CD4-positive, CD25-positive, alpha-beta regulatory T cell (primary cell): ENCODE measurements around the gene IL21R. TPM values are rescaled to one million over a fixed set of nuclear protein-coding genes. Genes with fewer than 3 reads are reported as not detected.

Source experiments
- ATAC-seq, 2 donors: fragments of 150-1000 bp; cut with Tn5 transposase; one replicate each; pipeline ENCODE4 v1.10.0; 2021; ENCODE audit warnings: low read depth in 2 of 2, moderate number of reproducible peaks in 2 of 2, moderate library complexity in 1 of 2
- DNase-seq, 3 donors: peaks; one replicate each; pipeline versions ENCODE4 v3.0.0 to v3.0.0-alpha.2; 2012 to 2022; ENCODE audit warnings: mixed read lengths in 1 of 3
- H3K27ac ChIP-seq: one replicate; pipeline ENCODE4 v1.7.0; 2013; ENCODE audit warnings: mild to moderate bottlenecking, low read length; ENCODE audit not compliant: insufficient read depth, poor library complexity, severe bottlenecking
- H3K27me3 ChIP-seq: one replicate; pipeline ENCODE4 v1.7.0; 2013; ENCODE audit warnings: low read length; ENCODE audit not compliant: control insufficient read depth, insufficient read depth
- H3K36me3 ChIP-seq: one replicate; pipeline ENCODE4 v1.7.0; 2013; ENCODE audit warnings: mild to moderate bottlenecking, low read length, moderate library complexity; ENCODE audit not compliant: control insufficient read depth, insufficient read depth
- H3K4me1 ChIP-seq: 2 replicates; pipeline ENCODE4 v1.7.0; 2013; ENCODE audit warnings: mild to moderate bottlenecking, low read length; ENCODE audit not compliant: insufficient read depth, control insufficient read depth, poor library complexity, severe bottlenecking
- H3K4me3 ChIP-seq: one replicate; pipeline ENCODE4 v1.7.0; 2013; ENCODE audit warnings: low read depth, mild to moderate bottlenecking, low read length, moderate library complexity
- H3K9me3 ChIP-seq, 2 experiments: 1 replicate in 1 of 2; 2 replicates in 1 of 2; pipeline ENCODE4 v1.7.0; 2013; ENCODE audit warnings: low read length in 2 of 2, mild to moderate bottlenecking in 1 of 2, moderate library complexity in 1 of 2; ENCODE audit not compliant: control insufficient read depth in 2 of 2
- H3K27ac Mint-ChIP-seq, 3 donors: one replicate each; pipeline ENCODE4 v1.8.0; 2020 to 2022; ENCODE audit warnings: mild to moderate bottlenecking in 3 of 3, mixed read lengths in 3 of 3, moderate library complexity in 2 of 3
- H3K27me3 Mint-ChIP-seq: one replicate; pipeline ENCODE4 v1.8.0; 2022; ENCODE audit warnings: mild to moderate bottlenecking, mixed read lengths
- H3K36me3 Mint-ChIP-seq: one replicate; pipeline ENCODE4 v1.8.0; 2020; ENCODE audit warnings: mixed read lengths
- H3K4me1 Mint-ChIP-seq, 4 donors: one replicate each; pipeline ENCODE4 v1.8.0; 2020 to 2022; ENCODE audit warnings: mixed read lengths in 4 of 4, mild to moderate bottlenecking in 1 of 4
- H3K4me3 Mint-ChIP-seq, 4 donors: one replicate each; pipeline ENCODE4 v1.8.0; 2020 to 2022; ENCODE audit warnings: mild to moderate bottlenecking in 4 of 4, mixed read lengths in 4 of 4, moderate library complexity in 3 of 4
- H3K9me3 Mint-ChIP-seq, 7 donors: one replicate each; pipeline ENCODE4 v1.8.0; 2020 to 2022; ENCODE audit warnings: mixed read lengths in 7 of 7, mild to moderate bottlenecking in 3 of 7, moderate library complexity in 2 of 7
- polyA plus RNA-seq, 4 donors: library from polyadenylated mRNA; unstranded; fragments of 300-500 nt; fragmentation: Illumina TruSeq; gene quantifications; one replicate each; pipeline ENCODE4 v1.2.3, GENCODE V29; 2021
- total RNA-seq: library from RNA; stranded (reverse); gene quantifications from one replicate; pipeline ENCODE4 v1.2.3, GENCODE V29; 2022

IL21R gene
- total and polyA plus RNA-seq, 5 donors from 2014 or later = 34.3 to 63.1 (median 38.6) TPM

GRCh38 chr16:27384425-27384824 lies 17.5 kb upstream of the IL21R start:
- Mint-ChIP-seq H3K27me3 (no peaks in the 10 kb centered on the region), H3K9me3 (peaks cover 0 to 7% (median 2%) of the 10 kb centered on the region in 7 donors), H3K4me3 (no peak overlapping the region), H3K27ac (peak overlapping the region in 1 of 3 donors; percentile 89), H3K4me1 (peaks cover 8 to 27% (median 16%) of the 10 kb centered on the region in 4 donors), H3K36me3 (peaks cover 4% of the 10 kb centered on the region)
- Histone ChIP-seq H3K4me1 (no peaks in the 10 kb centered on the region), H3K9me3 (peaks cover 0 to 2% of the 10 kb centered on the region in 2 experiments), H3K36me3 (no peaks in the 10 kb centered on the region), H3K4me3 (no peak overlapping the region), H3K27ac (no peak overlapping the region), H3K27me3 (no peaks in the 10 kb centered on the region)
- no peak for DNase-seq
- ATAC-seq = no peak

GRCh38 chr16:27385398-27385797 lies 16.6 kb upstream of the IL21R start:
- no peak for ATAC-seq
- H3K4me3 Mint-ChIP-seq = no peak overlapping the region
- DNase-seq = no peak
- H3K4me1 ChIP-seq = no peaks in the 10 kb centered on the region
- no peak overlapping the region for H3K27ac ChIP-seq
- no peaks in the 10 kb centered on the region for H3K27me3 Mint-ChIP-seq
- H3K4me3 ChIP-seq = no peak overlapping the region
- peaks cover 0 to 2% of the 10 kb centered on the region in 2 experiments for H3K9me3 ChIP-seq
- no peaks in the 10 kb centered on the region for H3K36me3 ChIP-seq
- no peaks in the 10 kb centered on the region for H3K27me3 ChIP-seq
- H3K36me3 Mint-ChIP-seq = peaks cover 4% of the 10 kb centered on the region
- peaks cover 0 to 9% (median 5%) of the 10 kb centered on the region in 7 donors for H3K9me3 Mint-ChIP-seq
- no peak overlapping the region for H3K27ac Mint-ChIP-seq
- peaks cover 8 to 26% (median 14%) of the 10 kb centered on the region in 4 donors for H3K4me1 Mint-ChIP-seq

- DNase-seq = no peak
- Mint-ChIP-seq H3K27me3 (no peaks in the 10 kb centered on the region), H3K4me1 (peaks cover 4 to 26% (median 11%) of the 10 kb centered on the region in 4 donors), H3K4me3 (no peak overlapping the region), H3K36me3 (peaks cover 4% of the 10 kb centered on the region), H3K9me3 (peaks cover 0 to 9% (median 7%) of the 10 kb centered on the region in 7 donors), H3K27ac (peak overlapping the region in 1 of 3 donors; percentile 52)
- Histone ChIP-seq H3K27me3 (no peaks in the 10 kb centered on the region), H3K27ac (no peak overlapping the region), H3K9me3 (peaks cover 0 to 2% of the 10 kb centered on the region in 2 experiments), H3K36me3 (no peaks in the 10 kb centered on the region), H3K4me3 (no peak overlapping the region), H3K4me1 (no peaks in the 10 kb centered on the region)
- ATAC-seq = no peak
Measured at GRCh38 chr16:27386674-27387073, 15.3 kb upstream of the IL21R start.

- H3K4me1 Mint-ChIP-seq = peaks cover 6 to 16% (median 10%) of the 10 kb centered on the region in 4 donors
Measured at GRCh38 chr16:27387724-27388123, 14.2 kb upstream of the IL21R start.

GRCh38 chr16:27389272-27389961 lies 12.6 kb upstream of the IL21R start:
- peaks cover 5% of the 10 kb centered on the region for H3K36me3 Mint-ChIP-seq
- no peak for DNase-seq
- H3K27me3 ChIP-seq = no peaks in the 10 kb centered on the region
- H3K4me1 Mint-ChIP-seq = peaks cover 10 to 20% (median 11%) of the 10 kb centered on the region in 4 donors
- H3K9me3 ChIP-seq = peaks cover 4 to 7% of the 10 kb centered on the region in 2 experiments
- no peaks in the 10 kb centered on the region for H3K27me3 Mint-ChIP-seq
- H3K9me3 Mint-ChIP-seq = peaks cover under 1 to 14% (median 6%) of the 10 kb centered on the region in 7 donors
- no peaks in the 10 kb centered on the region for H3K36me3 ChIP-seq
- no peaks in the 10 kb centered on the region for H3K4me1 ChIP-seq
- no peak for ATAC-seq
- H3K27ac Mint-ChIP-seq = peak overlapping the region in 1 of 3 donors; percentile 22
- H3K4me3 Mint-ChIP-seq = no peak overlapping the region
- H3K27ac ChIP-seq = no peak overlapping the region
- no peak overlapping the region for H3K4me3 ChIP-seq

More at GRCh38 chr16:27387724-27388123, 14.2 kb upstream of the IL21R start:
- H3K36me3 ChIP-seq = no peaks in the 10 kb centered on the region
- Mint-ChIP-seq H3K4me3 (no peak overlapping the region), H3K36me3 (peaks cover 4% of the 10 kb centered on the region), H3K27ac (no peak overlapping the region), H3K9me3 (peaks cover 0 to 13% (median 8%) of the 10 kb centered on the region in 7 donors), H3K27me3 (no peaks in the 10 kb centered on the region)
- no peaks in the 10 kb centered on the region for H3K27me3 ChIP-seq
- H3K27ac ChIP-seq = no peak overlapping the region
- DNase-seq (no peak), ATAC-seq (peak in 1 of 2 donors; percentile 40)
- H3K9me3 ChIP-seq = peaks cover 2 to 8% of the 10 kb centered on the region in 2 experiments
- H3K4me3 ChIP-seq = no peak overlapping the region
- no peaks in the 10 kb centered on the region for H3K4me1 ChIP-seq

- ATAC-seq (no peak), DNase-seq (no peak)
- Mint-ChIP-seq H3K27me3 (no peaks in the 10 kb centered on the region), H3K9me3 (peaks cover 1 to 14% (median 10%) of the 10 kb centered on the region in 7 donors), H3K4me3 (no peak overlapping the region), H3K36me3 (peaks cover 7% of the 10 kb centered on the region), H3K27ac (no peak overlapping the region), H3K4me1 (peaks cover 13 to 25% (median 15%) of the 10 kb centered on the region in 4 donors)
- Histone ChIP-seq H3K4me3 (no peak overlapping the region), H3K36me3 (no peaks in the 10 kb centered on the region), H3K4me1 (no peaks in the 10 kb centered on the region), H3K9me3 (peaks cover 4 to 7% of the 10 kb centered on the region in 2 experiments), H3K27me3 (no peaks in the 10 kb centered on the region), H3K27ac (no peak overlapping the region)
Measured at GRCh38 chr16:27390151-27390550, 11.8 kb upstream of the IL21R start.

- Mint-ChIP-seq H3K27ac (no peak overlapping the region), H3K9me3 (peaks cover 1 to 15% (median 10%) of the 10 kb centered on the region in 7 donors), H3K36me3 (peaks cover 7% of the 10 kb centered on the region), H3K4me1 (peaks cover 13 to 25% (median 18%) of the 10 kb centered on the region in 4 donors), H3K4me3 (no peak overlapping the region), H3K27me3 (no peaks in the 10 kb centered on the region)
- Histone ChIP-seq H3K9me3 (peaks cover 4 to 7% of the 10 kb centered on the region in 2 experiments), H3K27ac (no peak overlapping the region), H3K4me1 (peaks cover 5% of the 10 kb centered on the region), H3K27me3 (no peaks in the 10 kb centered on the region), H3K4me3 (no peak overlapping the region), H3K36me3 (no peaks in the 10 kb centered on the region)
- ATAC-seq = no peak
- DNase-seq = no peak
Measured at GRCh38 chr16:27392671-27393070, 9.3 kb upstream of the IL21R start.
